Tibial nerve (tissue), 4 donors: Measurements from ENCODE around the gene FAM219A.

Source experiments
- EP300 ChIP-seq, 2 donors: sonication (generic); formaldehyde crosslinking; IDR thresholded peaks; one replicate each; pipeline ENCODE4 v1.6.1; 2017; ENCODE audit warnings: antibody characterized with exemption in 2 of 2, mild to moderate bottlenecking in 1 of 2
- TF ChIP-seq, protein P1 (sequence below), 5 experiments: fragments of 200-600 bp in 3 of 5; fragments of 450-650 bp in 2 of 5; sonication (generic) in 3 of 5; IDR thresholded peaks; one replicate each; pipeline ENCODE4 v1.5.1; 2016 to 2019; ENCODE audit warnings: antibody characterized with exemption in 5 of 5, mild to moderate bottlenecking in 3 of 5, moderate library complexity in 2 of 5

DNA sequence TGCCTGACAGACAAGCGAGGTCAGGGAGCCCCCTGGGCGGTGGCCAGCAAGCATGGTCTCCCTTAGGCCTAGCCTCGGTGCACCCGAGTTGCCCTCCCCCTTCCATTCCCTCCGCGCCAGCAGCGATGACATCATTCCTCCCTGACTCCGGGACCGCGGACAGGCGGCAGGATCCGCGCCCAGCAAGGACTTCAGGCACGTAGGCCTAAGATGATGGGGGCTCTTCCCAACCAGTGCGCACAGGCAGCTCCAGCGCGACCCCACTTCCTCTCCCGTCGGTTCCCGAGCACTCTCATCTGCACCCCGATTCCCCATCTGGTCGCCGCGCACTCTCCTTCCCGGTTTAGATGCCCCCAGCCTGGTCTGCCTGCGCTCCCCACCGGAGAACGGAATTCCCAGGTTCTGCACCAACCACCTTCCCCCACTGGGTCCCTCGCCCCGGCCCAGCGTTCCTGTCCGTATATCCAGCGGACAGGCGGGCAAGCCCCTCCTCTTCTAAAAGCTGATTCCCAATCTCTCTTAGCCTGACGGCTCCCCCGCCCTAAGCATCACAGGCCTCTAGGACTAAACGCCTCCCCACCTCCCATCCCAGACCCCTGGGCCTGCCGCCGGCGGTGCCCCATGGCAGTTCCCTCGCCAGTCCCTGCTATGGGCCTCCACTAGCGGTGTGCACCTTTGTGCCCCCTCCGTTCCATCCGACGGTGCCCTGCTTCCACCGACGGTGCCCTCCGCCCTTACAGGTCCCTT, 931 bp downstream of the FAM219A start:
- TF ChIP-seq EP300 (IDR thresholded peaks at IDR 0.05): peak in 1 of 2 donors; percentile 66
- TF ChIP-seq, protein P1, sequence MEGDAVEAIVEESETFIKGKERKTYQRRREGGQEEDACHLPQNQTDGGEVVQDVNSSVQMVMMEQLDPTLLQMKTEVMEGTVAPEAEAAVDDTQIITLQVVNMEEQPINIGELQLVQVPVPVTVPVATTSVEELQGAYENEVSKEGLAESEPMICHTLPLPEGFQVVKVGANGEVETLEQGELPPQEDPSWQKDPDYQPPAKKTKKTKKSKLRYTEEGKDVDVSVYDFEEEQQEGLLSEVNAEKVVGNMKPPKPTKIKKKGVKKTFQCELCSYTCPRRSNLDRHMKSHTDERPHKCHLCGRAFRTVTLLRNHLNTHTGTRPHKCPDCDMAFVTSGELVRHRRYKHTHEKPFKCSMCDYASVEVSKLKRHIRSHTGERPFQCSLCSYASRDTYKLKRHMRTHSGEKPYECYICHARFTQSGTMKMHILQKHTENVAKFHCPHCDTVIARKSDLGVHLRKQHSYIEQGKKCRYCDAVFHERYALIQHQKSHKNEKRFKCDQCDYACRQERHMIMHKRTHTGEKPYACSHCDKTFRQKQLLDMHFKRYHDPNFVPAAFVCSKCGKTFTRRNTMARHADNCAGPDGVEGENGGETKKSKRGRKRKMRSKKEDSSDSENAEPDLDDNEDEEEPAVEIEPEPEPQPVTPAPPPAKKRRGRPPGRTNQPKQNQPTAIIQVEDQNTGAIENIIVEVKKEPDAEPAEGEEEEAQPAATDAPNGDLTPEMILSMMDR (IDR thresholded peaks at IDR 0.05): no peak
